ENCODE data around the gene KCNIP4. TPM values are rescaled to one million over a fixed set of nuclear protein-coding genes. Genes with fewer than 3 reads are reported as not detected.

KCNIP4 gene
- total and polyA plus RNA-seq, 12 donors: 0.15 TPM; not detected in 11

- H3K4me3 ChIP-seq: no peak overlapping the region
- ATAC-seq: no peak
- H3K27me3 ChIP-seq: no peaks in the 10 kb centered on the region
- TF ChIP-seq CTCF (IDR thresholded peaks at IDR 0.05): no peak
- H3K9me3 ChIP-seq: no peaks in the 10 kb centered on the region
- H3K4me1 ChIP-seq: no peaks in the 10 kb centered on the region
- DNase-seq: no peak
- H3K27ac ChIP-seq: no peak overlapping the region
- WGBS, 2 donors: 85 to 91% methylated on average over 13 of the region's 13 CpGs
- intact Hi-C loops (cut with DNase I): no loop called here
- H3K36me3 ChIP-seq: no peaks in the 10 kb centered on the region
Measured at GRCh38 chr4:20764366-20764992, 1184.1 kb downstream of the KCNIP4 start.

- ATAC-seq: no peak
- WGBS, 2 donors: 96 to 98% methylated on average over 1 of the region's 1 CpG
- H3K27me3 ChIP-seq: no peaks in the 10 kb centered on the region
- H3K9me3 ChIP-seq: no peaks in the 10 kb centered on the region
- no peak overlapping the region for H3K4me3 ChIP-seq
- no peaks in the 10 kb centered on the region for H3K36me3 ChIP-seq
- no peak for TF ChIP-seq CTCF (IDR thresholded peaks at IDR 0.05)
- H3K4me1 ChIP-seq: no peaks in the 10 kb centered on the region
- intact Hi-C loops (cut with DNase I): no loop called here
- no peak for DNase-seq
- no peak overlapping the region for H3K27ac ChIP-seq
Measured at GRCh38 chr4:20761826-20762225, 1186.7 kb downstream of the KCNIP4 start.

GRCh38 chr4:20761382-20761781 is 1187.2 kb downstream of the KCNIP4 start:
- no peak for TF ChIP-seq CTCF (IDR thresholded peaks at IDR 0.05)
- Histone ChIP-seq H3K4me1 (no peaks in the 10 kb centered on the region), H3K36me3 (no peaks in the 10 kb centered on the region), H3K9me3 (no peaks in the 10 kb centered on the region), H3K27ac (no peak overlapping the region), H3K27me3 (no peaks in the 10 kb centered on the region), H3K4me3 (no peak overlapping the region)
- DNase-seq (no peak), ATAC-seq (no peak)
- intact Hi-C loops (cut with DNase I): no loop called here

- no peaks in the 10 kb centered on the region for H3K9me3 ChIP-seq
- H3K27ac ChIP-seq: no peak overlapping the region
- no peak overlapping the region for H3K4me3 ChIP-seq
- H3K27me3 ChIP-seq: no peaks in the 10 kb centered on the region
- H3K4me1 ChIP-seq: no peaks in the 10 kb centered on the region
- no peaks in the 10 kb centered on the region for H3K36me3 ChIP-seq
- DNase-seq (no peak), ATAC-seq (no peak)
- WGBS, 2 donors: 68 to 86% methylated on average over 2 of the region's 2 CpGs
- TF ChIP-seq CTCF (IDR thresholded peaks at IDR 0.05): no peak
- intact Hi-C loops (cut with DNase I): no loop called here
Measured at GRCh38 chr4:20760053-20760452, 1188.5 kb downstream of the KCNIP4 start.

Measured in heart right ventricle (tissue), 16 donors.